Erythroblast (primary cell): ENCODE data around the gene MYH9.

Experiments
- GATA1 ChIP-seq: IDR thresholded peaks from 2 replicates; pipeline ENCODE4 v1.6.1; 2011; ENCODE audit warnings: low read depth, mild to moderate bottlenecking, control low read depth, low read length, moderate library complexity
- POLR2A ChIP-seq: IDR thresholded peaks from 2 replicates; pipeline ENCODE4 v1.6.1; 2011; ENCODE audit warnings: mild to moderate bottlenecking, low read length

DNA sequence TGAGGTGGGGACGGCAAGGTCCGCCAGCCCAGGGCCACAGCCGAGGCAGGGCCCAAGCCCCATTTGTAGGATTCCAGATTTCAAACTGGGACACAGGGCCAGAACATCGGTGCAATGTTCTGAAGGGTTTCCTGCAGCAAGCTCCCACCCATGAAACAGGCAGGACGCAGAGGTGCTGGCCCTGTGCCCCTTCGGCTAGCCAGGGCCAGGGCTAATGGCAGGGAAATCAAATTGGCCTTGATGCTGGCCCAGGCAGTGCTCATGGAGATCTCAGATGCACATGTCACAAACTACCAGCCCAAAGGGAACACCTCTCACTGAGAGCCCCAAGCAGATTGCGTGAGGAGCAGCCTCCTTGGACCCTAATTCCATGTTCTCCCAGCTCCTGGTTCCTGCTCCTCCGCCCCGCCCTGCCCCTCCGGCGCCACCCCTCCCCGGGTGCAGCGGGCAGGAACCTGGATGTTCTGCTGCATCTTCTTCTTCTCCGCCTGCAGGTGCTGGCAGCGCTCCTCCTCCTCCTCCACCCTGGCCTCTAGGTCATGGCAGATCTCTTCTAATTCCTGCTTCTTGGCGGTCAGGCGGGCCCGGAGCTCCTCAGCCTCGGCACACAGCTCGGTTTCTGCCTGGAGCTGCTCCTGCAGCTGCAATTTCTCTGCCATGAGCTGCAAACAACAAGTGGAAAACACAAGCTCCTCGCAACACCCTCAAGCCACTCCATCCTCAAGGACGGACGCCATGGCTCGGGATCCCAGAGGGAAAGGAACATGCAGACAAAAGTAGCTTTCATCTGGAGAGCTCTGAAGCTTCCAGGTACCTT lies 87.2 kb downstream of the MYH9 start:
- TF ChIP-seq POLR2A (no peak), GATA1 (no peak)
